GM10847 (cell line): ENCODE measurements around the gene HRH4.

Experiments
- POLR2A ChIP-seq: IDR thresholded peaks from 2 replicates; pipeline ENCODE4 v1.6.1; 2011; ENCODE audit not compliant: insufficient read length; ENCODE audit errors: extremely low read depth

HRH4 gene

DNA sequence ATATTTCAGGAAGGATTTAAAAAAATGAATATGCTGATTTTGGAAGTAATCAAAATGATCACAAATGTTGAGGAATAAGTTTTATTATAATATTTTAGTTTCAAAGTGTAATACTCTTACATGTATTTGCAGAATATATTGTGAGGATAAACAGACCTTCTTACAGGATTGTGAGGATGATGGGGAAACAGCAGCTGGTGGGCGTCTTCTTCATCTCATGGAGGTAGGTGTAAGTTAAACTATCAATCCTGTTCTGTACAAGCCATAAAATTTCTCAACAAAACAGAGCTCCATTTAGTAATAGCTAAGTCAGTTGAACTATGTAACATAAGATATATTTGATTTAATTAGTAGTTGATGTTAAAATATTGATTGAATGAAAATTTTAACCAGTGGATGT lies 12.5 kb upstream of the HRH4 start:
- TF ChIP-seq POLR2A, result no peak

DNA sequence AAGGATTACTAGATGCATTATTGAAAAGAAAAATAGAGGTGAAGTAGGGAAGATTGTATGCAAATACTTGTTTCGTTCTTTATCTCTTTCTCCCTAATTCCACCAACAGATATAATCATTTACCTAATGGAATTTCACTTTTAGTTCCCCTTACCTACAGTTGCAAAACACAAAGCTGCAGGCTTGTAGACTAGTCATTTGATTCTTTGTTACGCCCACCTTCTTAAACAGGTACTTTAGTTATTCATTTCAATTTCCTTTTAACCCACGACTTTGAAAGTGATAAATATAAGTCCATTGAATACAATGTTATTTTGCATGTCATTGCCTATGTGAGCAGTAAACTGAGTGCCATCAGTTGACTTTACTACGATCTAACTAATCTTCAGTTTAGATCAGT lies 3.9 kb upstream of the HRH4 start:
- TF ChIP-seq POLR2A, result no peak

DNA sequence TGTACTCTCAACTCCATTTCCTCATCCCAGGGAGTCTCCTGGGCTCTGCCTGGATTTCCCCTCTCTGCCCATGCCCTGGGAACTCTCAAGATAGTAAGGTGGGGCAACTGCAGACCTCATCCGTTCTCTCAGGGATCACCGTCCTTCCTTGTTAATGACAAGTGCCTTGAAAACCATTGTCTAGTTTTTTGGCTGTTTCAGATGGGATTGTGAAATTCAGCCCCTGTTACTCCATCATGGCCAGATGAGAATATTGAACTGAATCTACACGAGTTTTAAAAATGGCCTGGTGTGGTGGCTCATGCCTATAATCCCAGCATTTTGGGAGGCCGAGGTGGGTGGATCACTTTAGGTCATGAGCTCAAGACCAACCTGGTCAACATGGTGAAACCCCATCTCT lies 665 bp upstream of the HRH4 start:
- no peak for TF ChIP-seq POLR2A

DNA sequence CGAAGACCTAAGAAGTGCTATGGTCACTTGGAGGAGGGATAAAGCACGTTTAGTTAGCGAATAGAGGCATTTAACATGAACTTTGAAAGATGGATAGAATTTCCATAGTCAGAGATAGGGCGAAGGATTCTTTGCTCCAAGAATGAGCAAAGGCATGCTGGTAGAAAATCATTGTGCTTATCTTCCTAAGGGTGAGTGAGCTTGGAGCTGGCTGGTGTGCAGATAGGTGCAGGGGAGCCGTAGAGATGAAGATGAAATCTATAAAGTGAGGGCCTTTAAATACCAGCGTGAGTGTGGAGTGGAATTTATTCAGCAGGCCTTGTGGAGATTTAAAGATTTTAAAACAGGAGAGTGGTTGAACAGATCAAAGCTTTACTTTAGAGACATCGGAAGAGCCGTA lies 1.6 kb downstream of the HRH4 start:
- no peak for TF ChIP-seq POLR2A

DNA sequence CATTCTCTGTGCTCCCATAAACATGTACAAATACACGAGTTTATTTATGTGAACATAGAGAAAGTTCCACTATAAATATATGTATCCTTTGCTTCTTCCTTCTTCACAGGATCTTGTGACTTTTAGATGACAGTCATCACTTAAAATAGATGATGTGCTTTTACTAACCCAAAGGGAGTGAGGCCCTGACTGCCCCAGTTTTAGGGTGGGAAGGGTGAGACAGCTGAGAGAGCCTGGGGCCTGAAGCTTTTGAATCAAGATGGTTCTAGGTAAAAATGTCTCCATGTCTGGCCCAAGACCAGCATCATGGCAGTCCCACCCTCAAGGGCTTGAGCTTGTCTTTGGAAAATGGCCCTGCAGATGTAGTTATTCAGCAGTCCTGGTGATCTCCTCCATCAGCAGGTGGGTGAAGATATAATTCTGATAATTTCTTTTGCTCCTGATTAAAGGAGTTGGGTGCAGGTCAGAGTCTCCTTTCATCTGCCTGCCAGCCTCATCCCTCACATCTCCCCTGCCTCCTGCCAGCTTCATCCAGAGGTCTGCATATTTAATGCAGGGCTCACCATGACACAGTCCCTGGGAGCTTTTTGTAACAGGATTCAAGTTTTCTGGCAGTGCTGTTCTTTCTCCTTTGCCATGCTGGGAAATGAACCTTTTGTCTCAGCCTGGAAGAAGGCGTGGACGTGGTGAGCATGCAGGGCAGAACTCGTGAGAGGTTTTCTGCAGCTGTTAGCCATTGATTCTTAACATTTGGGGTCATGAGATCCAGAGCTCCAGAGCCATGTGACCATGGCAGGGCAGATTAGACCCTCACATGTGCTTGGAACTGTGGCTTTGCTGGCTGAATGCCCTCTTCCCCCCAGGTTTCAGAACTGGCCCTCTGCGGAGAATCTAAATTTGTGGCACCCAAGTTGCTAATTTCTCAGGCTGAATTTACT lies 2.7 kb downstream of the HRH4 start:
- TF ChIP-seq POLR2A, result no peak

DNA sequence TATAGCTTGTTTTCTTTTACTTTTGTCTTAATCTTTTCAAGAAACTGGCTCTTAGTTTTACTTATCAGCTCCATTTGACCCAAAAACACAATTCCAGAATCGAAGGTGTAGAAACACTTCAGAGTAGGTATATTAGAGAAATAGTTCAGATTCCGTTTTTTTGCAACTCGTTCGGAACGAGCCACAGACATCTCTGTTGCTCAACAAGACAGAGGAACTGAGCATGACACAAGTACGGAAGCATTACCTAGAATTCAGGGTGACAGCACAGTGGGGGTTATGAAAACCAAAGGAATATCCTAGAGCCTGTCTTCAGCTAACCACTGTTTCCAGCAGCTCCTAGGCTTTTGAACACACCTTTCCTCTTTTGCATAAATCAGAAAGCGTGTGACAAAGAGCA lies 5.0 kb downstream of the HRH4 start:
- no peak for TF ChIP-seq POLR2A

DNA sequence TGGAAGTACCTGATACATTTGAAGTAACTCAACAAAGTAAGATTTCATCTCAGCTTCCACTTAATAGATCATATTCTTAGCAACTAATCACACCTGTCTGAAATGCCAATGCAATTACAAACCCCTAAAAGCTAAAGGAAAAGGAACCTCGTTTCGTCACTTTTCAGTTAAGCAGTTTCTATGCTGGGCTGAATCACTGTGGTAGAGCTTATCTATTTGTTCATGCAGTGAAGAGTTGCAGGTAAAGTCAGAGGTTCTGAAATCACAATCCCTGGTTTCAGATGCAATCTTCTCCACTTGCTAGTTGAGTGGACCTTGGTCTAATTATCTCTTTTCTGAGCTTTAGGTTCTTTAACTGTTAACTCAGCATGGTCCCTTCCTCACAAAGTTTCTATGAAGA lies 6.3 kb downstream of the HRH4 start:
- no peak for TF ChIP-seq POLR2A

DNA sequence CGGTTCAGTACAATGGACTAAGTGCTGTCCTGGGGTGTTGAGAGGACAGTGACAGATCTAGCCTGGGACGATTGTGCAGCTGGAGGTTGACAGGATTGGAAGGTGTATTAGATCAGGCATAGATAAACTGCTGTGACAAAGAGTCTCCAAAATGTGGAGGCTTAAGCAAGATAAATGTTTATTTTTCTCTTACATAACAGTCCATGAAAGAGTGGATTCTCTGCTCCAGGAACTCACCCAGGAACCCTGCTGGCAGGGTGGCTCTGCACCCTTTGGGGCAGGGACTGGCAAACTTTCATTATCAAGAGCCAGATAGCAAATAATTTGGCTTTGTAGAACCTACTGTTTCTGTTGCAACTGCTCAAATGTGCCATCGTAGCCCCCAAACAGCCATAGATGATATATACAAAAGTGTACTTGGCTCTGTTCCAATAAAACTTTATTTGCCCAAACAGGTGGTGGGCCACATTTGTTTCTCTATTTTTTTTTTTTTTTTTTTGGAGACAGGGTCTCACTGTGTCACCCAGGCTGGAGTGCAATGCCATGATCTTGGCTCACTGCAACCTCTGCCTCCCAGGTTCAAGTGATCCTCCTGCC lies 9.7 kb downstream of the HRH4 start:
- TF ChIP-seq POLR2A, result no peak

DNA sequence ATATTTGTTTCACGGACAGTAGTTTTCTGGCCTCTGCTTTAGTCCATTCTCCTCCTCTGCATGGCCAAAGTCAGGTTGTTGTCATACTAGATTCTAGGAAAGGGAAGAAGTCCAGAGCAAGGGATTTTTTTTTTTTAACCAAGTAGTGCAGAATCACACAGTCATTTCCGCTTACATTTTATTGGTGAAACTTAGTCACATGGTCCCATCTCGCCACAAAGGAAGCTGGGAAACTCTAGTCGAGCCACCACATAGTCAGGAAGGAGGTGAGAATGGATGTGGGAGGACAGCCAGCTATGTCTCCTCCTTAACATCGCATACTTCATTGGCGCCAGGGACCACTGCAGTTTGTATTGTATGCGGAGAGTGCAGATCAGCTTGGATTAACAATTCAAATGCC lies 10.4 kb downstream of the HRH4 start:
- no peak for TF ChIP-seq POLR2A

DNA sequence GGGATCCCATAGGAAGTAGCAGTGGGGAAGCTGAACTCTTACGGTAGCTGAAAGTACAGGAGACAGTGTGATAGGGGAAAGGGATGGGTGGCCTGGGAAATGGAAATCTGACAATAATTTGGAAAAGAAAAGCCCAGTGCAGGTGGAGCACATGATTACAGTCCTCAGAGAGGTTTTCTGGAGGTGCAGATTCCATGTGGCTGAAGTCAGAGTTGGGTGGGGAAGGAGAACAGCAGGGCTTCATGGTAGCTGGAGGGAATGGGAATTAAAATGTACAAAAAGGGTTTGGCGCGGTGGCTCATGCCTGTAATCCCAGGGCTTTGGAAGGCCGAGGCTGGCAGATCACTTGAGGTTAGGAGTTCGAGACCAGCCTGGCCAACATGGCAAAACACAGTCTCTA lies 12.2 kb downstream of the HRH4 start:
- TF ChIP-seq POLR2A, result no peak

DNA sequence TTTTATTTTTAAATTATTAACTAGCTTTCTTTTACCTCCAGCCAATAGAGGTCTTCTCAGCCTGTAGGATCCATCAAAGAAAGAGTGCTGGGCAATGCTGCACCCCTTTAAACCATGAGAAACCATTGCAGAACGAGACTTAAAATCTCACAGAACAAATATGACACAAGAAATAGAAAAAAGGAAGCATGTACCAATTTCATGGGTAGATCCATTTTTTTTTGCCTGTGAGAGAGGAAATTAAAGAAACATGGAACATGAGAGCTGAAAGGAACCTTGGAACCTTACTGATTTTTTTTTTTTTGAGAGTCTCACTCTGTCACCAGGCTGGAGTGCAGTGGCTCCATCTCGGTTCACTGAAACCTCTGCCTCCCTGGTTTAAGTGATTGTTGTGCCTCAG lies 14.0 kb downstream of the HRH4 start:
- TF ChIP-seq POLR2A, result no peak

DNA sequence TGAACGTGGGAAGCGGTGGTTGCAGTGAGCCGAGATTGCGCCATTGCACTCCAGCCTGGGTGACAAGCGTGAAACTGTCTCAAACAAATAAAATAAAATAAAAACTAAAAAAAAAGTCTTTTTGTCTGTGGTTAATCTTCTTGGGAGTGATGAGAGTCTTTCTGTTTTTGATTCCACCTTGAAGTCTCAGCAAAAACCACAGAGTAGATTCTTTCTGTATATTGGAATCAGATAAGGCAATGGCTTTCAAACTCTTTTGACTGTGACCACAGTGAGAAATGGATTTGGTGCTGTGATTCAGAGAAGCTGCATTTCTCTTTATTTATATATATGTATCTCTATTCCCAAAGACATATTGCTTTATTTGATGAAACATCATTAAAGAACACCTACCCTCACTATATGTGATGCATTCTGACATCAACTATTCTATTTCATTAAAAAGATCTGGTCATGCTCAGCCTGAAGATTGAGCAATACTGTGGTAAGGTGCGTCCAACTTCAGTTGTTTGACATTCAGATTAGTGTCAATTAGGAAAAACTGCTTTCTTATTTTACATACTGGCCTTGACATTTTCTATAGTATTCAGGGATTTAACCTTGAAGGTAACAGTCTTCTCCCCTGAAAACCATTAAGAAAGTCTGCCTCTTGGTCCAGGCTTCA lies 15.6 kb downstream of the HRH4 start:
- TF ChIP-seq POLR2A, result no peak

DNA sequence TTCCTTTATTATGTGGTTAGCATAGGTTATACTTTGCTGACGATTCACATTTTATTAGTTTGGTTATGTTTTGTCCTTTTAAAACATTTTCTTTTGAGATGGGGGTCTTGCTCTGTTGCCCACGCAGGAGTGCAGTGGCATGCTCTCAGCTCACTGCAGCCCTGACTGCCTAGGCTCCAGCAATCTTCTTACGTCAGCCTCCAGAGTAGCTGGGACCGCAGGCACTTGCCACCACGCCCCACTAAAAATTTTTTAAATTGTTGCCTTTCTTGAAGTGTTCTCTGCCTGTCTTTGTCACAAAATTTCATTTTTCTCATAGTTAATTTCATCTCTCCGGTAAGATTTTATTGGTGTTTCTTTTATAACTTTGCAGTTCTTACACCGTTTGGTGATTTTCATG lies 18.9 kb downstream of the HRH4 start:
- TF ChIP-seq POLR2A, result no peak

DNA sequence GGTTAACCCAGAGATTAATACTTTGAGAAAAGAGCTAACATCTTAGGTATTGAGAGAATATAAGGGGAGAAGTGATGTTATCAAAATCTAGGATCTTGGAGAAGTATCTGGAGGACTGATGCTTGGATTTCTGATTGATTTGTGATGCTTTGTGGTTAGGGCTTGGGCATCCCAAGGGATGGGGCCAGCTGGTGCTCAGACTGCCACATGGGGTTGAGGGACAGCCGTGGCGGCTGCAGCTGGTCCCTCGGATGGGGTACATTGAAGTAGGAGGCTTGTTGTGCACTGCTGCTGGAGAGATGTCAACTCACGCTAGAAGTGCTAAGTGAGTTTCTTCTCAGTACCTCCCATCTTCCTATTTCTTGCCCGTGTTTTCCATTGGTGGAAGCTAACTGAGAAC lies 22.4 kb downstream of the HRH4 start:
- no peak for TF ChIP-seq POLR2A

DNA sequence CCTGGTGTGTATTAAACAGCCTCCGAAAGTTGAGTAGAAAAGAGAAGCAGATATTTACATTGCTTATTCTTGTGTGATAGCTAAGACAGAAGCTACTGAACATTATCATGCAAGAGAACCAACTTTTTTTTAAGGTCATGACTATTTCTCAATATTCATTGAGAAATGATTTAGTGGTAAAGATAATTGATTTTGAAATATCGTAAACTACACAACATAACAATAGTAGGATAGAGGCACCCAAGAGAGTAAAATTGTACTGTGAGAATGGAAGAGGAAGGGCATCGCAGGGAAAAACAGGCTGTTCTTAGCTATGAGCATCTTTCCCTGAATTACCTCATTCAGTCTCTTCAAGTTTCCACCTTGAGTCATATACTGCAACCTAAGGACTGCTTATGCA lies 25.2 kb downstream of the HRH4 start:
- no peak for TF ChIP-seq POLR2A

DNA sequence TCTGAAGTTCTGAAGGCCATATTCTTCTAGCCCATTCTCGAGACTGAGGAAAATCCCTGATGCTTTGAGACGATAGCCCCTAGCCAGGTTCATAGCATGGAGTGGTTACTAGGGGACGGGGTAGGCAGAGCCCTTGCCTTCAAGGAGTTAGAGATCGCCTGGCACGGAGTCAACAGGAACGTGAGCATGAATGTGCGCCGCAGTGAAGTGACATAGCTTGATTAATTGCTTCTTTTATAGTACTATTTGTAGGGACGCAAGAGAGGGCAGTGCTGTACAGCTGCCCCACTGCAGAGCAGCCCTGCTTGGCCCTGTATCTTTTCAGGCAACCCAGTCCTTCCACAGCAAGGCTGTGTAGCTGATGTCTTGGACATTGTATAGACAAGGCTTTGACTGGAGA lies 26.2 kb downstream of the HRH4 start:
- no peak for TF ChIP-seq POLR2A
